ENCODE measurements around the gene GPATCH8. TPM values are rescaled to one million over a fixed set of nuclear protein-coding genes. Genes with fewer than 3 reads are reported as not detected.
"Not testable (repeated sequence)": the region's sequence is repeated elsewhere in the genome, so short reads cannot be mapped to it uniquely, and the experiment has no call there.

Gene GPATCH8
- total RNA-seq, 2 experiments from 2014 or later = 46.0 to 46.1 TPM

DNA sequence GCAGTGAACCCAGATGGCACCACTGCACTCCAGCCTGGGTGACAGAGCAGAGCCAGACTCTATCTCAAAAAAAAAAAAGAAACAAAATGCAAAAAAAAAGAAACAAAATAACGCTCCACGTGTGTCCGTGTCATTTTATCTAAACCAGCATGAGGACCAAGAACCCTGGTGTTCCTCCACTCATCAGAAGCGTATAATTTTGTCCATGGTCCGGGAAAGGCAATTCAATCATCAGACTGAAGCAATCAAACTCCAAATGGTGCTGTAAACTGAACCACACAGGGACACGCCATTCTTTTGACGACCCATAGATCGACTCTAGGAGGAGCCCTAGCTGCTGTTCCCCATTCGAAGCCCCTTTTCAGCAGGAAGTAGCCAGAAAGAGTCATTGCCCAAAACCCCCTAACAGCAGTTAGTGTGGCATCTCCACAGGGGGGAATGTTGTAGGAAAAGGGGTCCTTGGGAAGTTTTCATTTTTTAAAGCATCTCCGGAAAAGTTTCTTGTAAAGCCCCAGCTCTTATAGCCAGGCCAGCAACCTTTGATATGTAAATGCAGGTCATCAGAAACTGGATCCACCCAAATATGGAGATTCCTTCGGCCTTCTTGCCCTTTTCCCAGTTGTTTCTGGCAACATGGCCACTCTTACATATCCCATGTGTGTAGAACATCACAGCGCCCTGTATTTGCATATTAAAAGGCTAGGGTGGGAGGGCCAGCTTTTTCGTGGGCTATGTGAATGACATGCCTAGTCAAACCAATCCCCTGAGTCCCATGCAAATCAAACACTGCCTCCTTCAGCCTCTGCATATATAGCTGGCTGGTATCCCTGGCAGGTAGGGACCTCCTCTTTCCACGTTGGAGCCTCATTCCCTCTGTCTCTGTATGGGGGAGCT lies 8.3 kb upstream of the GPATCH8 start:
- H3K4me1 Mint-ChIP-seq; H3K9me3 Mint-ChIP-seq; H3K27me3 Mint-ChIP-seq; H3K36me3 Mint-ChIP-seq (ENCODE audit: low read depth); H3K4me3 Mint-ChIP-seq; H3K27ac Mint-ChIP-seq; DNase-seq; POLR2A ChIA-PET: not testable (repeated sequence)
- CTCF ChIA-PET = interaction anchor here (0.6 to 1.2 kb wide), 2 partner anchors 14 to 992 kb away, joined by 3 read pairs; no protein-coding TSS in a partner anchor

DNA sequence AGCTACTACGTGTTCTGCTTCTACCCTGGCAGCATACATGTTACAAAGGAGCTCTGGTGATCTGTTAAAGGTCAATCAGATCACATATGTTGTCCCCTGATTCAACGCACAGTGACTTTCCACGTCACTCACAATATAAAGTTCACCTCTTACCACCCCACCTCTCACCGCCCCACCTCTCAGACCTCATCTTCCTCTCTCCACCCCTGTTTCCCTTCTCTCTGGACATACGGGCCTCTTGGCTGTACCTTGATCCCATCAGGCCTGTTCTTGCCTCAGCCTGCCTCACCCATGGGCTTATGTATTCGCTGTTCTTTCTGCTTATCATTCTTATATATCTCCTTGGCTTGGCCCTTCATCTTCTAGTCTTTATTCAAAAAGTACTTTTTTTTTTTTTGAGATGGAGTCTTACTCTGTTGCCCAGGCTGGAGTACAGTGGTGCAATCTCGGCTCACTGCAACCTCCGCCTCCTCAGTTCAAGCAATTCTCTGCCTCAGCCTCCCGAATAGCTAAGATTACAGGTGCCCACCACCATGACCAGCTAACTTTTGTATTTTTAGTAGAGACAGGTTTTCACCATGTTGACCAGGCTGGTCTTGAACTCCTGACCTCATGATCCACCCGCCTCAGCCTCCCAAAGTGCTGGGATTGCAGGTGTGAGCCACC lies 3.9 kb upstream of the GPATCH8 start:
- H3K27ac Mint-ChIP-seq; H3K4me1 Mint-ChIP-seq; H3K27me3 Mint-ChIP-seq; H3K4me3 Mint-ChIP-seq; POLR2A ChIA-PET; DNase-seq; H3K36me3 Mint-ChIP-seq (ENCODE audit: low read depth); H3K9me3 Mint-ChIP-seq: not testable (repeated sequence)
- CTCF ChIA-PET = interaction anchor here (0.6 to 1.6 kb wide), 3 partner anchors 27 to 226 kb away, joined by 3 to 5 read pairs (median 4); no protein-coding TSS in a partner anchor

DNA sequence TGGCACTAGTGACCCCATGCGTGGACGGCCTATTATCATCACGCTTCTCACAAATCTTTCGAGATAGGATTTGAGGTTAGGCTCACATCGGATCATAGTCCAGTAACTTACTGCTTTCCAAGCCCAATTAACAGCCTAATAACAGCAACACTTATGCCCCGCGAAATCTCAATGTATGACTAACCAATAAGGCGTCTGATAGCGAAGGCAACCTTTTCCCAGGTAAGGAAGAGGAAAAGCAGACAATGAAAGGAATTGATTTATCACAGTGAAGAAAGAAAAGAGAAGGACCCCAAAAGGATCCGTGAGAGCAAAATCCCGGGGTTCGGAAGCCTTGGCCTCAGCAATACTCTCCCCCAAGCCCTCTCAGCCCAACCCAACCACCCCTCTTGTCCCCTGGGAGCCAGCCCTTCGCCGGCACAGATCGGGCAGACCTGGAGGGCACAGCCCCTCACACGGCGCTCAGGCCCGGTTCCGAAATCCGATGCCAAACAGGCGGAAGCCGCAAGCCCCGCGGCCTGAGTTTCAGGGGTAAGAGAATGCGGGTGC lies 534 bp downstream of the GPATCH8 start:
- Mint-ChIP-seq H3K36me3 (ENCODE audit: low read depth) (peaks cover 9% of the 10 kb centered on the region), H3K27ac (peak overlapping the region; percentile 99), H3K4me3 (peak overlapping the region; percentile 99), H3K27me3 (peaks cover 2% of the 10 kb centered on the region), H3K4me1 (peaks cover 34% of the 10 kb centered on the region), H3K9me3 (no peaks in the 10 kb centered on the region)
- POLR2A ChIA-PET = no interaction called here
- DNase-seq = no peak
- CTCF ChIA-PET = interaction anchor here (0.5 to 1.2 kb wide), 7 partner anchors 12 to 1379 kb away, joined by 3 to 4 read pairs (median 3); no protein-coding TSS in a partner anchor

DNA sequence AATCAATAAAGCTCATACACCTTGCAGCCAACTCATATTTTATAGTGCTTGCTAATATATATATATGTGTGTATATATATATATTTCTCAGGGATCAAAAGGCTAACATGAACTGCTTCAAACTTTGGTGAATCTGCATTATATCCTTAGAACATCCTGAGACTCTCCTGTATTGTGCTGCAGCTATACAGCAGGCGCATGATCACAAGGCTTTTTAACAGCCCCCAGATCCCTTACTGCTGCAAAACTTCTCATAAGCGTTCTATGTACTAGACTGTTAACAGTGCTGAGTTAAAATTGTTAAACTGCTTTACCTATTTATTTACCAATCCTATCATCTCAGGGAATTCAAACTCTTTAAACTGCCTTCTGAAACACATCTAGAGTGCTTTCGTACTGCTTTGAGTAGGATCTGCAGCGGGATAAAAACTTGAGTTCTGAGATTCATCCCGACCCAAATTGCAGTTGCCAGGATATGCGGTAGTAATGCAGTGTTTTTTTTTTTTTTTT lies 1.3 kb downstream of the GPATCH8 start:
- CTCF ChIA-PET = interaction anchor here (0.7 to 1.1 kb wide), 3 partner anchors 12 to 1380 kb away, joined by 3 to 4 read pairs (median 3); no protein-coding TSS in a partner anchor
- Mint-ChIP-seq H3K4me1 (peaks cover 35% of the 10 kb centered on the region), H3K27ac (peak overlapping the region; percentile 99), H3K36me3 (ENCODE audit: low read depth) (peaks cover 10% of the 10 kb centered on the region), H3K4me3 (peak overlapping the region; percentile 99), H3K9me3 (no peaks in the 10 kb centered on the region), H3K27me3 (peaks cover 2% of the 10 kb centered on the region)
- POLR2A ChIA-PET = no interaction called here
- DNase-seq = no peak

GRCh38 chr17:44499722-44500121 lies 3.5 kb downstream of the GPATCH8 start:
- POLR2A ChIA-PET = no interaction called here
- DNase-seq = no peak
- peaks cover 43% of the 10 kb centered on the region for H3K4me1 Mint-ChIP-seq

GRCh38 chr17:44496815-44497214 lies 6.4 kb downstream of the GPATCH8 start:
- POLR2A ChIA-PET = no interaction called here
- no peak overlapping the region for H3K27ac Mint-ChIP-seq
- CTCF ChIA-PET = no interaction called here

More at GRCh38 chr17:44499722-44500121, 3.5 kb downstream of the GPATCH8 start:
- Mint-ChIP-seq H3K27me3 (no peaks in the 10 kb centered on the region), H3K4me3 (no peak overlapping the region), H3K27ac (no peak overlapping the region), H3K9me3 (no peaks in the 10 kb centered on the region), H3K36me3 (ENCODE audit: low read depth) (peaks cover 15% of the 10 kb centered on the region)
- CTCF ChIA-PET = interaction anchor here (0.6 kb wide), 1 partner anchor 333 kb away, joined by 4 read pairs; no protein-coding TSS in a partner anchor

GRCh38 chr17:44493339-44493738 lies 9.9 kb downstream of the GPATCH8 start:
- H3K36me3 Mint-ChIP-seq (ENCODE audit: low read depth) = peaks cover 45% of the 10 kb centered on the region
- peaks cover 20% of the 10 kb centered on the region for H3K4me1 Mint-ChIP-seq
- no peaks in the 10 kb centered on the region for H3K27me3 Mint-ChIP-seq
- CTCF ChIA-PET = no interaction called here
- no peak overlapping the region for H3K4me3 Mint-ChIP-seq
- POLR2A ChIA-PET = no interaction called here
- peaks cover 2% of the 10 kb centered on the region for H3K9me3 Mint-ChIP-seq
- H3K27ac Mint-ChIP-seq = no peak overlapping the region
- no peak for DNase-seq

More at GRCh38 chr17:44496815-44497214, 6.4 kb downstream of the GPATCH8 start:
- Mint-ChIP-seq H3K4me3 (no peak overlapping the region), H3K36me3 (ENCODE audit: low read depth) (peaks cover 31% of the 10 kb centered on the region), H3K4me1 (peaks cover 36% of the 10 kb centered on the region), H3K9me3 (peaks cover 2% of the 10 kb centered on the region), H3K27me3 (no peaks in the 10 kb centered on the region)
- DNase-seq = no peak

- H3K4me1 Mint-ChIP-seq = peaks cover 17% of the 10 kb centered on the region
- no peak for DNase-seq
- H3K27ac Mint-ChIP-seq = no peak overlapping the region
- ChIA-PET POLR2A (interaction anchor here (0.6 kb wide), 1 partner anchor 27 kb away, joined by 3 read pairs; no protein-coding TSS in a partner anchor), CTCF (interaction anchor here (0.6 kb wide), 1 partner anchor 149 kb away, joined by 3 read pairs; no protein-coding TSS in a partner anchor)
- H3K9me3 Mint-ChIP-seq = peaks cover 2% of the 10 kb centered on the region
- no peaks in the 10 kb centered on the region for H3K27me3 Mint-ChIP-seq
- H3K36me3 Mint-ChIP-seq (ENCODE audit: low read depth) = peaks cover 44% of the 10 kb centered on the region
- no peak overlapping the region for H3K4me3 Mint-ChIP-seq
These were observed 10.4 kb downstream of the GPATCH8 start for GRCh38 chr17:44492706-44493272.

DNA sequence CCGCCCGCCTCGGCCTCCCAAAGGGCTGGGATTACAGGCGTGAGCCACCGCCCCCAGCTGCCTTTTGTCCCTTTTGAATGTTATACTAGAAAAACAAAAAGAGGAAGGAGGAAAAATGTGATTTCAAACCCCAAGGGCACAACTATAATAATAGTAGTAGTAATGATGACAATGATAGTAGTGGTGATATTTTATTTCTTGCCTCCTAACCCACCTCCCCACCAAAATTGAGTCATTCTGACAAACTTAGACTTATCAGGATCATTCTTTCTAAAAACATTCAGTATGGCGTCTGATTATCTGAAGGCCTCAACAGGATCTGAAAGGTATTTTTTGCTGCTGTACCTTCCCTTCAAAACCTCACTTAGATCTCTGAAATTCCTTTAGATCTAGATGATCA lies 13.6 kb downstream of the GPATCH8 start:
- H3K4me1 Mint-ChIP-seq = peaks cover 10% of the 10 kb centered on the region
- CTCF ChIA-PET = interaction anchor here (0.6 kb wide), 1 partner anchor 234 kb away, joined by 3 read pairs; no protein-coding TSS in a partner anchor

GRCh38 chr17:44487170-44487569 lies 16.0 kb downstream of the GPATCH8 start:
- no peak for DNase-seq
- Mint-ChIP-seq H3K27me3 (no peaks in the 10 kb centered on the region), H3K36me3 (ENCODE audit: low read depth) (peaks cover 22% of the 10 kb centered on the region), H3K9me3 (no peaks in the 10 kb centered on the region), H3K4me3 (no peak overlapping the region), H3K27ac (no peak overlapping the region), H3K4me1 (peaks cover 8% of the 10 kb centered on the region)
- CTCF ChIA-PET = no interaction called here
- POLR2A ChIA-PET = no interaction called here

More for the DNA sequence above, 13.6 kb downstream of the GPATCH8 start:
- Mint-ChIP-seq H3K36me3 (ENCODE audit: low read depth) (peaks cover 39% of the 10 kb centered on the region), H3K27ac (no peak overlapping the region), H3K4me3 (no peak overlapping the region), H3K27me3 (no peaks in the 10 kb centered on the region), H3K9me3 (peaks cover 2% of the 10 kb centered on the region)
- no peak for DNase-seq
- POLR2A ChIA-PET = no interaction called here

DNA sequence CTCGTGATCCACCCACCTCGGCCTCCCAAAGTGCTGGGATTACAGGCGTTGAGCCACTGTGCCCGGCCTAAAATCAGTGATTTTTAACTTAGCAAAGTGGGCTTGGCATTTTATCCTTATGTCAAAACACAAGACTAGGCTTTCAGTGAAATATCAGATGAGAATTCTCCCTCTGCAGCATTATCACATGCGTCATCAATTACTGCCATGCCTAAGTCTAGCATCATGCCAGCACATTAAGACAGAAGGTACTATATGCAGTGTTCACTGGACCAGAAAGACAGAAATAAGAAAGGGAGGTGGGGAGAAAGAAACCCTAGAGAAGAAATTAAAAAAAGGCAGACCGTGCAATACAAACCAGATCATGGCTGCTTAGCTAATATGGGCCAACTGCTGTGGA lies 29.8 kb downstream of the GPATCH8 start:
- POLR2A ChIA-PET = no interaction called here
- no peaks in the 10 kb centered on the region for H3K9me3 Mint-ChIP-seq
- H3K4me3 Mint-ChIP-seq = no peak overlapping the region
- peaks cover 15% of the 10 kb centered on the region for H3K36me3 Mint-ChIP-seq (ENCODE audit: low read depth)
- no peaks in the 10 kb centered on the region for H3K27me3 Mint-ChIP-seq
- DNase-seq = no peak
- H3K4me1 Mint-ChIP-seq = peaks cover 2% of the 10 kb centered on the region
- no peak overlapping the region for H3K27ac Mint-ChIP-seq
- CTCF ChIA-PET = no interaction called here

DNA sequence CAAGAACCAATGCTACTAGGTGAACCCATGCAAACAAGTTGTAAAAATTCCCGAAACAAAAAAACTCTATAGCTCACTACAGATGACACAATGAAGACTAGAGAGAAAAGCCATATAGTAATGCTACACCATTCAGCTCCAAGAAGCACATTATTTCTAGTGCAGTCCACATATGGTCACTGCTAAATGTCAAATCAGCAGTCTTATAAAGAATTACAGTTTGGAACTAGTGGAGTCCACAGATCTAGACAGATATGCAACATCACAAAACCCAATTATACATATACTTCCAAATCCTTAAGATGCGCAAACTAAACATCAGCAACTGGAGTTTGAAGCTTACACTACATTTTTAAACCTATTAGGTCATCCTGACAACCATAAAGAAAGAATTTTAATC lies 33.5 kb downstream of the GPATCH8 start:
- H3K4me1 Mint-ChIP-seq = peaks cover 17% of the 10 kb centered on the region
- no peak overlapping the region for H3K4me3 Mint-ChIP-seq
- POLR2A ChIA-PET = interaction anchor here (0.6 kb wide), 1 partner anchor 63 kb away, joined by 4 read pairs; no protein-coding TSS in a partner anchor
- H3K9me3 Mint-ChIP-seq = no peaks in the 10 kb centered on the region
- peaks cover 23% of the 10 kb centered on the region for H3K36me3 Mint-ChIP-seq (ENCODE audit: low read depth)
- no peak for DNase-seq
- CTCF ChIA-PET = interaction anchor here (0.7 kb wide), 1 partner anchor 52 kb away, joined by 3 read pairs; no protein-coding TSS in a partner anchor
- no peaks in the 10 kb centered on the region for H3K27me3 Mint-ChIP-seq
- H3K27ac Mint-ChIP-seq = no peak overlapping the region
